Stimulated activated CD4-positive, alpha-beta T cell treated with anti-CD3 and anti-CD28 coated beads, TNF-alpha, amount 100 ng/mL, for 24 hours (primary cell): ENCODE data around the gene LAGE3.

ENCODE experiments used
- DNase-seq, 3 experiments: peaks; one replicate each; pipeline ENCODE4 v3.0.0-alpha.2; 2020; ENCODE audit warnings: low read depth in 3 of 3

Gene LAGE3

GRCh38 chrX:154458116-154458953, 20.7 kb downstream of the LAGE3 start, which contains the start of gene PLXNA3:
Gene PLXNA3 (plus strand): TSS chrX:154458281. CDS start chrX:154460184, 1,903 bp downstream.
- DNase-seq = peak in 2 of 3 experiments; percentile 33 to 50

- peak in 1 of 3 experiments; percentile 37 for DNase-seq
These were observed 21.5 kb downstream of the LAGE3 start for GRCh38 chrX:154457491-154458115.

GRCh38 chrX:154452823-154453222, 26.3 kb downstream of the LAGE3 start:
- DNase-seq = no peak

GRCh38 chrX:154450312-154450711, 28.8 kb downstream of the LAGE3 start:
- DNase-seq = no peak

GRCh38 chrX:154449618-154450017, 29.5 kb downstream of the LAGE3 start:
- no peak for DNase-seq

GRCh38 chrX:154448484-154448883, 30.6 kb downstream of the LAGE3 start:
- no peak for DNase-seq

GRCh38 chrX:154446430-154446829, 32.7 kb downstream of the LAGE3 start:
- DNase-seq = no peak

GRCh38 chrX:154445776-154446175, 33.3 kb downstream of the LAGE3 start:
- DNase-seq = no peak

- no peak for DNase-seq
These were observed 34.3 kb downstream of the LAGE3 start for GRCh38 chrX:154444755-154445246.

GRCh38 chrX:154443992-154444754, 34.9 kb downstream of the LAGE3 start, which contains the start of gene FAM50A:
Gene FAM50A (plus strand): TSS chrX:154444141. CDS start chrX:154444236, 95 bp downstream.
- DNase-seq = peak; percentile 32 to 72 (median 55)

GRCh38 chrX:154443479-154443910, 35.6 kb downstream of the LAGE3 start:
- no peak for DNase-seq

- DNase-seq = no peak
These were observed 36.9 kb downstream of the LAGE3 start for GRCh38 chrX:154441984-154442707.

- no peak for DNase-seq
These were observed 37.5 kb downstream of the LAGE3 start for GRCh38 chrX:154441564-154441963.

GRCh38 chrX:154440623-154441357, 38.3 kb downstream of the LAGE3 start:
- no peak for DNase-seq

GRCh38 chrX:154439841-154440240, 39.2 kb downstream of the LAGE3 start:
- no peak for DNase-seq

- no peak for DNase-seq
These were observed 40.8 kb downstream of the LAGE3 start for GRCh38 chrX:154437971-154438893.

GRCh38 chrX:154436983-154437752, 41.9 kb downstream of the LAGE3 start, which contains the start of gene GDI1:
Gene GDI1 (plus strand): TSS chrX:154437154. CDS start chrX:154437255, 101 bp downstream.
- DNase-seq = peak in 1 of 3 experiments; percentile 51

GRCh38 chrX:154436374-154436982, 42.6 kb downstream of the LAGE3 start:
- DNase-seq = peak in 1 of 3 experiments; percentile 36
